B cell (primary cell): Measurements from ENCODE around the gene EFCAB8.
"Not testable (repeated sequence)": the region's sequence is repeated elsewhere in the genome, so short reads cannot be mapped to it uniquely, and the experiment has no call there.

Experiments
- EZH2 ChIP-seq: IDR thresholded peaks from 2 replicates; pipeline ENCODE4 v1.6.1; 2012; ENCODE audit warnings: borderline replicate concordance, low read depth, mild to moderate bottlenecking, moderate library complexity, low read length; ENCODE audit not compliant: insufficient read depth, poor library complexity, severe bottlenecking
- TF ChIP-seq, protein P1 (sequence below): fragments of 200-600 bp; IDR thresholded peaks from one replicate; pipeline ENCODE4 v1.8.0; 2022; ENCODE audit warnings: antibody characterized with exemption, mild to moderate bottlenecking

DNA sequence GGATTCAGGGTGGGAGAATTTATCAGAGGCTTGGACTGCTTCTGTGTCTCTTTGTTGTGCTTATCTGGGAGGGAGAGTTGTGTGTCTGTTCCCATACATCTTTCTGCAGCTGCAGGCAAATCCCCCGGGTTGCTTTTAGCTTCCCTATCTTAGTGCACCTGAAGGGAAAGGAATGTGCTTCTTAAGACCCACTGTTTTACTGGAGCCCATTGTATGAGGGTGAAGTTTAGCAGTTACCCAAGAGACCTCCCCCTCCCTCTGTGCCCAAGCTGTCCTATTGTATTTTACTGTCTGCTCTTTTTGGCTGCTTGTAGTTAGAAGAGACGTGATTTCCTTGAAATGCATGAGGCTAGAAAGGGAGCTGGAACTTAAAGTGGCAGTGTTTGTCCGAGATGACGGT lies 91.8 kb downstream of the EFCAB8 start:
- not testable (repeated sequence) for TF ChIP-seq EZH2
- TF ChIP-seq, protein P1, sequence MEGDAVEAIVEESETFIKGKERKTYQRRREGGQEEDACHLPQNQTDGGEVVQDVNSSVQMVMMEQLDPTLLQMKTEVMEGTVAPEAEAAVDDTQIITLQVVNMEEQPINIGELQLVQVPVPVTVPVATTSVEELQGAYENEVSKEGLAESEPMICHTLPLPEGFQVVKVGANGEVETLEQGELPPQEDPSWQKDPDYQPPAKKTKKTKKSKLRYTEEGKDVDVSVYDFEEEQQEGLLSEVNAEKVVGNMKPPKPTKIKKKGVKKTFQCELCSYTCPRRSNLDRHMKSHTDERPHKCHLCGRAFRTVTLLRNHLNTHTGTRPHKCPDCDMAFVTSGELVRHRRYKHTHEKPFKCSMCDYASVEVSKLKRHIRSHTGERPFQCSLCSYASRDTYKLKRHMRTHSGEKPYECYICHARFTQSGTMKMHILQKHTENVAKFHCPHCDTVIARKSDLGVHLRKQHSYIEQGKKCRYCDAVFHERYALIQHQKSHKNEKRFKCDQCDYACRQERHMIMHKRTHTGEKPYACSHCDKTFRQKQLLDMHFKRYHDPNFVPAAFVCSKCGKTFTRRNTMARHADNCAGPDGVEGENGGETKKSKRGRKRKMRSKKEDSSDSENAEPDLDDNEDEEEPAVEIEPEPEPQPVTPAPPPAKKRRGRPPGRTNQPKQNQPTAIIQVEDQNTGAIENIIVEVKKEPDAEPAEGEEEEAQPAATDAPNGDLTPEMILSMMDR: not testable (repeated sequence)
